ENCODE data around the gene ADAP1.

Gene ADAP1

GRCh38 chr7:907158-907980 is 47.1 kb downstream of the ADAP1 start:
- DNase-seq = no peak

DNA sequence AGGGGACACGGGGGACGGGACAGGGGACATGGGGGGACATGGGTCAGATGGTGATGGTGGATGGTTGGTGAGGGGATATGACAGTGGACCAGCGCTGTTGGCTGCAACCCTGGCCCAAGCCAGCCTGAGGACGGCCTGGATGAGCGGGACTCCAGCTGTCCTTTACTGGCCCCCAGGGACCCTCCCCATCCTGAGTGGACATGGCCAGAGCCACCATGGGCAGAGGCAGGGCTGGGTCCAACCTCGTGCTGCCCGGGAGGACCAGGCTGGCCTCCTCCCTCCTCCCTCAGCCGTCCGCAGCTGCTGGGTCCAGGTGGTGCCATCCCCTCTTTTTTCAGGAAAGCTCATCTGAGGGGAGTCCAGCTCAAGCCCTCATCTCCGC is 47.7 kb downstream of the ADAP1 start:
- no peak for DNase-seq

- DNase-seq = no peak
Observed at GRCh38 chr7:904847-905246, 49.6 kb downstream of the ADAP1 start.

DNA sequence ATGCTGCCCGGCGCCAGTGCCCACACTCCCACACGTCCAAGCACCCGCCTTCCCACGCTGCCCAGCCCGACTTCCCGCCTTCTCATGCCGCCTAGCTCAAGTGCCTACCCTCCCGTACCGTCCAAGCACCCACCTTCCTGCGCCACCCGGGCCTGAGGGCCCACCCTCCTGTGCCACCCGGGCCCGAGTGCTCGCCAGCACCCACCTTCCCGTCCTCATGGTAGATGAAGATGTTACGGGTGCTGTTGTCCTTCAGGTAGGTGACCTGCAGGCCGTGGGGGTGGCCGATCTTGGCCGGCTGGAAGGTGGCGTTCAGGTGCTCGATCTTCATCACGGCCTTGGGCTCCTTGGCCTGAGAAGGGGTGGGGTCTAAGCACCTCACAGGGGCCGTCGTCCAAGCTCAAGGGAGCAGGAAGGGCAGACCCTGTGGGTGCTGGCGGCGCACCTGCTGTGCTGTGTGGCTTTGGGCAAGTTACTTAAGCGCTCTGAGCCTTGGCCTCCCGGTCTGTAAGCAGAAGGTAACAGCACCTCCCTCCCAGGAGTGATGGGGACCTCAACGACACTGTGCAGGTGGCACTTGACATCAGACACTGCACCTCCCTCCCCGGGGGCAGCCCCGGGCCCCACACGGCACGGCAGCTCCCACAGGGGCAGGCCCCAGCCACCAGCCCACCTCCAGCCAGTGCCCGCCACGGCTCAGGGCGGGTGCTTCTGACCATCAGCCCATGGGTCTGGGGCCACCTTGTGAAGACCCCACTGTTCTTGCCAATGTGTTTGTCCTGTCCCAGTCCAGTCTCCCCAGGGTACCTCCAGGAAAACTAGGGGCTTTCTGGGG is 50.3 kb downstream of the ADAP1 start:
- DNase-seq = no peak

- no peak for DNase-seq
Observed at GRCh38 chr7:902996-903395, 51.5 kb downstream of the ADAP1 start.

- DNase-seq = no peak
Observed at GRCh38 chr7:901388-902154, 52.9 kb downstream of the ADAP1 start.

GRCh38 chr7:901041-901387 is 53.5 kb downstream of the ADAP1 start:
- no peak for DNase-seq

DNA sequence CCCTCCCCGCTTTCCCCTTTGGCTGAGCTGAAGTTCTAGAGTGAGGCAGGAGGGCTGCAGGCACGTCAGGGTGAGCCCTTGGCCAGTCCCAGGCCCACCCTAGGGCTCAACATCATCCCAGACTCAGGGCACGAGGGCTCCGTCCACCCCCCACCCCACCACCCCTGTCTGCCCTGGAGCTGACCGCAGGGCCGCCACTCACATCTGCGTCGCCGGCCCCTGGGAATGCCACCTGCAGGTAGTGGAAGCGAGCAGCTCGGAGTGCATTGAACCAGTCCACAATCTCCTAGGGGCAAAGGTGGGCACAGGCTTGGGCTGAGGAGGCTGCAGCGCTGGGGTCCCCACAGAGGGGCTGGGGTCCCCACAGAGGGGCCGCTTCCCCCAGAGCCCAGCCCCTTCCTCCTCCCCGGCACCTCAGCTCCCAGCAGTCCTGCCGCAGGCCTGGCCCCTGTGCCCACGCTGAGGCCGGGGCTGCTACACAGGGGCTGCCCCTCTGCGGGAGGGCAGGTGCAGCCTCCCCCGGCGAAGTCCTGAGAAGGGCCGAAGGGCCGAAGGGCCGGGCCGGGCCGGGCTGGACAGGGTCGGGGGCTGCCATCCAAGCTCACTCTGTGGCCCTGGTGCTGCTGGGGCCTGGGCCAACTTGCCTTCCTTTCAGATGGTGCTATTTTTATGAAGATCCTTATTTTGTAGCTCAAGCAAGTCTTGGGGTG is 54.0 kb downstream of the ADAP1 start:
- no peak for DNase-seq

- no peak for DNase-seq
Observed at GRCh38 chr7:899806-900205, 54.7 kb downstream of the ADAP1 start.

DNA sequence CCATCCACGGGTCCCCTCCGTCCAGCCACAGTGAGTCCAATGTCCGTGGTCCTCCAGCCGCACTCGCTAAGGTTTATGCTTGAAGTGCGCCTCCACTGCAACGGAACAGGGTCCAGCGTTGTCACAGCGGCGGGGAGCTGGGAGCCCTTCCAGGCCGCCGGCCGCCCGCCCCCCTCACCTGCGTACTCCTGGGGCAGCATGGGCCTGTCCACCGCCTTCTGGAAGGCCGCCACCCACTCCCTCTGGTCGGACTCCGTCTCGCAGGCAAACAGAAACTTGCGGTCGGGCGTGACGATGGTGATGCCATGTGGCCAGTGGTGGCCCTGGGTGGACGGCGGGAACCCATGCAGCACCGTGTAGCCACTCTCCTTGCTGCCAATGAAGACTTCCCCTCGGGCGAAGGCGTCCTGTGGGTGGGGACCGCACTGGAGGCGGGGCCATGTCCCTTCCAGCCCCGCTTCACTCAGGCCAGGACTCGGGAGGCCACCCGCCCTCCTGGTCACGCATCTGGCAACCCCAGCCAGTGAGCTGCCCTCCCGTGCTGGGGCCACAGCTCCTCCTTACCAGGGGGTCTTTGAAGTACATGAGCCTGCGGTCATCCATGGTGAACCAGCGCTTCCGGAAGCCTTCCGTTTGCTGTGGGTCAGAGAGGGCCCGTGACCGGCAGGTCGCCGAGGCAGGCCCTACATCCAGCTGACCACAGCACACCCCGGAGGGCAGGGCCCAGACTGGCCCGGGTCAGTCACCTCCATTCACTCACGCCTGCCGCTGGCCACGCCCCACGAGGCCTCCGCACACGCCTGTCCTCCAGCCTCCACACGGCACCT is 55.4 kb downstream of the ADAP1 start:
- DNase-seq = no peak

DNA sequence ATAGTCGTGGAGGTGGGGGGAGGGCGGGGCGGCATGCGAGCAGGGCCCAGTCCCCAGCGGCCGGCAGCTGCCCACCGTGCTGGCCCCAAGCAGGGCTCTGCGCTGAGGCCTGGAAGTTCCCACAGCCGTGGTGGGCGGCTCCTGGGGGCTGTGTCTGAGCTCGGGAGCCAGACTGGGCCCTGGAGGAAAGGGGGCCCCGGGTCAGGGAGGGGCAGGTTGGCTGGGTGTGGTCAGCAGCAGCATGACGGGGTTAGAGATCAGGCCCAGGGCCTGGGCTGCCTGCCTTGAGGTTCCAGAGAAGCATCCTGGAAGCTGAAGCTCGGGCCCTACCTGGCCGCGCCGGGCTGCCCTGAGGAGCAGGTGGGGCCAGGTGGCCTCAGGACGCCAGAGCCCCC is 56.0 kb downstream of the ADAP1 start:
- no peak for DNase-seq

- no peak for DNase-seq
Observed at GRCh38 chr7:897771-898376, 56.6 kb downstream of the ADAP1 start.

- DNase-seq = no peak
Observed at GRCh38 chr7:897086-897485, 57.4 kb downstream of the ADAP1 start.

GRCh38 chr7:896346-897075 is 58.0 kb downstream of the ADAP1 start:
- no peak for DNase-seq

- DNase-seq = no peak
Observed at GRCh38 chr7:895451-896052, 58.9 kb downstream of the ADAP1 start.

- no peak for DNase-seq
Observed at GRCh38 chr7:894927-895450, 59.5 kb downstream of the ADAP1 start.

- no peak for DNase-seq
Observed at GRCh38 chr7:894164-894867, 60.2 kb downstream of the ADAP1 start.

GRCh38 chr7:893686-894085 is 60.8 kb downstream of the ADAP1 start:
- DNase-seq = no peak
